K562 (cell line): ENCODE measurements around the gene RELL1. TPM values are rescaled to one million over a fixed set of nuclear protein-coding genes. Genes with fewer than 3 reads are reported as not detected.

Experiments used
- BRD9 ChIP-seq: fragments of 450-650 bp; IDR thresholded peaks from 2 replicates; pipeline ENCODE4 v1.6.1; 2018; ENCODE audit warnings: low read depth; ENCODE audit not compliant: partially characterized antibody
- CBX5 ChIP-seq: IDR thresholded peaks from 2 replicates; pipeline ENCODE4 v1.6.1; 2014; ENCODE audit warnings: low read depth, borderline replicate concordance
- CREB1 ChIP-seq, 2 experiments: sonication (generic) in 1 of 2; formaldehyde crosslinking in 1 of 2; IDR thresholded peaks; 2 replicates each; pipeline versions ENCODE4 v1.6.1 to v1.8.0; 2012 to 2022; ENCODE audit warnings: inconsistent platforms in 1 of 2, mild to moderate bottlenecking in 1 of 2, missing genetic modification reagents in 1 of 2, moderate library complexity in 1 of 2
- PHF20 ChIP-seq: fragments of 450-650 bp; IDR thresholded peaks from 2 replicates; pipeline ENCODE4 v1.6.1; 2018; ENCODE audit not compliant: partially characterized antibody
- POLR2A ChIP-seq: fragments of 450-650 bp; conservative IDR thresholded peaks from 2 replicates; pipeline ENCODE4 v1.6.1; 2016
- POLR2AphosphoS2 ChIP-seq: IDR thresholded peaks from 2 replicates; pipeline ENCODE4 v1.6.1; 2012; ENCODE audit warnings: low read length, improper control_type of control experiment
- TFAM ChIP-seq: fragments of 250-450 bp; sonication (Bioruptor Pico); conservative IDR thresholded peaks from 2 replicates; pipeline ENCODE4 v1.5.0; 2021; ENCODE audit warnings: mild to moderate bottlenecking, moderate library complexity
- U2AF1 ChIP-seq: fragments of 200-400 bp; formaldehyde crosslinking; optimal IDR thresholded peaks from 2 replicates; pipeline ENCODE3; 2017; ENCODE audit warnings: mild to moderate bottlenecking, low read depth, low read length, moderate library complexity
- ZBTB43 ChIP-seq: sonication (generic); formaldehyde crosslinking; IDR thresholded peaks from 2 replicates; pipeline ENCODE4 v1.8.0; 2023; ENCODE audit warnings: mild to moderate bottlenecking, missing genetic modification reagents
- ZC3H11A ChIP-seq: IDR thresholded peaks from 2 replicates; pipeline ENCODE4 v1.6.1; 2012; ENCODE audit warnings: low read depth, low read length, improper control_type of control experiment
- ZNF395 ChIP-seq: fragments of 200-800 bp; sonication (Bioruptor generic); IDR thresholded peaks from 2 replicates; pipeline ENCODE4 v1.6.1; 2017; ENCODE audit warnings: missing genetic modification characterization, missing compliant biosample characterization
- ZNF41 ChIP-seq: fragments of 250-450 bp; sonication (Bioruptor Pico); conservative IDR thresholded peaks from 2 replicates; pipeline ENCODE4 v1.4.0; 2020; ENCODE audit warnings: mild to moderate bottlenecking
- polyA plus RNA-seq, 8 experiments: library from polyadenylated mRNA; depleted of rRNA in 4 of 8; stranded (reverse) in 5 of 8; unstranded in 3 of 8; fragments of >200 nt; fragmentation: Nextera tagmentation in 2 of 8; fragmentation: Illumina TruSeq in 1 of 8; extraction: Ambion mirVana in 2 of 8; extraction: Trizol in 1 of 8; gene quantifications; 2 replicates each; pipeline versions ENCODE4 v1.2.1 to v1.2.3, GENCODE V29; 2011 to 2014; ENCODE audit warnings: inconsistent platforms in 1 of 8, missing spikeins in 1 of 8
- total RNA-seq, 7 experiments: library from RNA; depleted of rRNA in 6 of 7; stranded (reverse); fragments of >200 nt in 6 of 7; fragmentation: Illumina TruSeq in 2 of 7; extraction: Trizol in 2 of 7; gene quantifications; 2 replicates each; pipeline versions ENCODE4 v1.2.1 to v1.2.3, GENCODE V29; 2011 to 2021; ENCODE audit warnings: low replicate concordance in 1 of 7

The RELL1 gene
- total and polyA plus RNA-seq, 9 of the 15 experiments (the other 6 are each of a cell fraction or from before 2014, with no cell fraction given), result 0.06 to 3.5 (median 1.7) TPM; not detected in 1

GRCh38 chr4:37725718-37726117, 39.5 kb upstream of the RELL1 start (continued):
- TF ChIP-seq CREB1 (IDR thresholded peaks at IDR 0.05) (no peak), CREB1 (CRISPR knock-in tag; IDR thresholded peaks at IDR 0.05) (no peak), ZBTB43 (CRISPR knock-in tag) (no peak), ZNF41 (no peak), ZC3H11A (no peak), POLR2A (no peak), PHF20 (no peak), U2AF1 (no peak), ZNF395 (CRISPR knock-in tag) (no peak), BRD9 (no peak), POLR2AphosphoS2 (no peak), TFAM (CRISPR knock-in tag) (no peak), CBX5 (no peak)
